Motor neuron (in vitro differentiated cells): ENCODE results near the gene ATXN1. TPM values are rescaled to one million over a fixed set of nuclear protein-coding genes. Genes with fewer than 3 reads are reported as not detected.
"Not testable (repeated sequence)": the region's sequence is repeated elsewhere in the genome, so short reads cannot be mapped to it uniquely, and the experiment has no call there.

Experiments used
- ATAC-seq, 8 experiments: fragments of 200-7000 bp; cut with Tn5 transposase; replicated peaks in 6 of 8; 2 replicates each; pipeline ENCODE4 v1.8.0; 2021; ENCODE audit warnings: mild to moderate bottlenecking in 8 of 8, moderate library complexity in 8 of 8
- H3K27ac ChIP-seq, 2 donors: fragments of 250-450 bp; sonication (Bioruptor Pico); 2 replicates each; pipeline ENCODE4 v1.9.0; 2021; ENCODE audit warnings: antibody characterized with exemption in 2 of 2, mild to moderate bottlenecking in 2 of 2, moderate library complexity in 1 of 2
- H3K4me1 ChIP-seq, 2 donors: fragments of 250-450 bp; sonication (Bioruptor Pico); replicated peaks in 1 of 2; 2 replicates each; pipeline ENCODE4 v1.6.1; 2021; ENCODE audit warnings: antibody characterized with exemption in 2 of 2, mild to moderate bottlenecking in 2 of 2, moderate library complexity in 1 of 2
- H3K4me3 ChIP-seq, 5 donors: fragments of 250-450 bp; sonication (Bioruptor Pico); 2 replicates each; pipeline ENCODE4 v1.9.0; 2021; ENCODE audit warnings: antibody characterized with exemption in 5 of 5, mild to moderate bottlenecking in 5 of 5, moderate library complexity in 4 of 5
- WGBS, 10 experiments: fragments of 450-650 bp; shearing (Covaris generic); methylation state at CpG; one replicate each; pipeline ENCODE4 v1.0.0; 2022; 5-methylcytosine and 5-hydroxymethylcytosine counted together
- in situ Hi-C, 9 experiments: fragments of 400-800 bp; cut with MboI; loops; one replicate each; pipeline ENCODE4 v1.15.0; 2021; ENCODE audit warnings: low sequenced_read_pairs in 9 of 9, low pct_unique_long_range_greater_than_20kb in 2 of 9; ENCODE audit not compliant: unreplicated experiment in 9 of 9
- total RNA-seq, 8 experiments: library from RNA; unstranded; fragments of 300-600 nt; gene quantifications; 2 replicates each; pipeline versions ENCODE4 v1.2.3 to v1.2.4, GENCODE V29; 2022

The ATXN1 gene
- total RNA-seq, 8 experiments from 2014 or later = 8.9 to 64.9 (median 18.3) TPM

- H3K4me1 ChIP-seq, ATAC-seq, in situ Hi-C loops, H3K27ac ChIP-seq, H3K4me3 ChIP-seq: not testable (repeated sequence)
- WGBS, 10 experiments = 83 to 100% (median 89%) methylated on average over 1 to 4 of the region's 4 CpGs; no CpG with 5 or more reads in 3 of the 10 experiments
Observed at GRCh38 chr6:16463246-16463645, 298.0 kb downstream of the ATXN1 start.

GRCh38 chr6:16461491-16461890, 299.8 kb downstream of the ATXN1 start:
- in situ Hi-C loops = no loop called here
- no peak for ATAC-seq
- 53 to 100% (median 77%) methylated on average over 1 to 6 of the region's 6 CpGs; no CpG with 5 or more reads in 3 of the 10 experiments for WGBS, 10 experiments
- Histone ChIP-seq H3K4me1 (peaks cover 0 to 1% of the 10 kb centered on the region in 2 donors), H3K4me3 (no peak overlapping the region), H3K27ac (no peak overlapping the region)

- in situ Hi-C loops = not testable (repeated sequence)
Observed at GRCh38 chr6:16459472-16459871, 301.8 kb downstream of the ATXN1 start.

GRCh38 chr6:16452348-16452747, 308.9 kb downstream of the ATXN1 start:
- ATAC-seq = no peak
- 60 to 100% (median 100%) methylated on average over 1 to 2 of the region's 2 CpGs; no CpG with 5 or more reads in 1 of the 10 experiments for WGBS, 10 experiments
- in situ Hi-C loops = no loop called here
- H3K4me1 ChIP-seq = no peaks in the 10 kb centered on the region
- no peak overlapping the region for H3K27ac ChIP-seq
- H3K4me3 ChIP-seq = no peak overlapping the region

More at GRCh38 chr6:16459472-16459871, 301.8 kb downstream of the ATXN1 start:
- ATAC-seq, H3K27ac ChIP-seq, H3K4me1 ChIP-seq, H3K4me3 ChIP-seq: not testable (repeated sequence)
- 40 to 100% (median 88%) methylated on average over 1 to 4 of the region's 5 CpGs; no CpG with 5 or more reads in 4 of the 10 experiments for WGBS, 10 experiments

GRCh38 chr6:16450821-16451220, 310.4 kb downstream of the ATXN1 start:
- no peak for ATAC-seq
- H3K4me1 ChIP-seq = no peaks in the 10 kb centered on the region
- WGBS, 10 experiments = 44 to 96% (median 81%) methylated on average over 1 to 7 of the region's 7 CpGs; no CpG with 5 or more reads in 2 of the 10 experiments
- in situ Hi-C loops = no loop called here
- H3K4me3 ChIP-seq = no peak overlapping the region
- H3K27ac ChIP-seq = no peak overlapping the region

- WGBS, 10 experiments = 7 to 79% (median 65%) methylated on average over 1 to 3 of the region's 3 CpGs; no CpG with 5 or more reads in 6 of the 10 experiments
- in situ Hi-C loops = no loop called here
- Histone ChIP-seq H3K27ac (no peak overlapping the region), H3K4me3 (no peak overlapping the region), H3K4me1 (no peaks in the 10 kb centered on the region)
- ATAC-seq = peak in 4 of 8 experiments; percentile 22 to 55 (median 42)
Observed at GRCh38 chr6:16450285-16450684, 311.0 kb downstream of the ATXN1 start.

- Histone ChIP-seq H3K4me1 (no peaks in the 10 kb centered on the region), H3K4me3 (no peak overlapping the region), H3K27ac (no peak overlapping the region)
- in situ Hi-C loops = no loop called here
- 0 to 67% (median 50%) methylated on average over 1 of the region's 2 CpGs; no CpG with 5 or more reads in 7 of the 10 experiments for WGBS, 10 experiments
- peak in 3 of 8 experiments; percentile 48 to 88 (median 82) for ATAC-seq
Observed at GRCh38 chr6:16446273-16446672, 315.0 kb downstream of the ATXN1 start.

GRCh38 chr6:16442031-16442430, 319.2 kb downstream of the ATXN1 start:
- peak in 1 of 8 experiments; percentile 15 for ATAC-seq
- in situ Hi-C loops = no loop called here
- H3K4me1 ChIP-seq = no peaks in the 10 kb centered on the region
- no peak overlapping the region for H3K4me3 ChIP-seq
- 40 to 100% (median 88%) methylated on average over 1 to 3 of the region's 3 CpGs for WGBS, 10 experiments
- no peak overlapping the region for H3K27ac ChIP-seq

- Histone ChIP-seq H3K27ac (no peak overlapping the region), H3K4me3 (no peak overlapping the region), H3K4me1 (no peaks in the 10 kb centered on the region)
- 83 to 100% (median 96%) methylated on average over 1 to 2 of the region's 2 CpGs; no CpG with 5 or more reads in 3 of the 10 experiments for WGBS, 10 experiments
- in situ Hi-C loops = no loop called here
- ATAC-seq = no peak
Observed at GRCh38 chr6:16441262-16441661, 320.0 kb downstream of the ATXN1 start.

GRCh38 chr6:16440636-16441212, 320.5 kb downstream of the ATXN1 start:
- no peak overlapping the region for H3K4me3 ChIP-seq
- in situ Hi-C loops = no loop called here
- H3K4me1 ChIP-seq = no peaks in the 10 kb centered on the region
- ATAC-seq = no peak
- WGBS, 10 experiments = 80 to 100% (median 93%) methylated on average over 2 to 7 of the region's 7 CpGs
- no peak overlapping the region for H3K27ac ChIP-seq

GRCh38 chr6:16438718-16439591, 322.3 kb downstream of the ATXN1 start:
- H3K4me1 ChIP-seq = no peaks in the 10 kb centered on the region
- ATAC-seq = peak in 3 of 8 experiments; percentile 32 to 83 (median 80)
- no peak overlapping the region for H3K27ac ChIP-seq
- in situ Hi-C loops = no loop called here
- H3K4me3 ChIP-seq = no peak overlapping the region
- WGBS, 10 experiments = 0 to 87% (median 64%) methylated on average over 1 to 8 of the region's 14 CpGs

- in situ Hi-C loops = no loop called here
- Histone ChIP-seq H3K4me1 (peaks cover 0 to 4% of the 10 kb centered on the region in 2 donors), H3K4me3 (no peak overlapping the region), H3K27ac (no peak overlapping the region)
- ATAC-seq = no peak
- WGBS, 10 experiments = 40 to 86% (median 66%) methylated on average over 1 to 3 of the region's 3 CpGs; no CpG with 5 or more reads in 4 of the 10 experiments
Observed at GRCh38 chr6:16437984-16438383, 323.3 kb downstream of the ATXN1 start.

GRCh38 chr6:16437095-16437494, 324.2 kb downstream of the ATXN1 start:
- Histone ChIP-seq H3K4me1 (peaks cover 0 to 7% of the 10 kb centered on the region in 2 donors), H3K4me3 (no peak overlapping the region), H3K27ac (no peak overlapping the region)
- 80 to 100% (median 100%) methylated on average over 1 to 6 of the region's 7 CpGs; no CpG with 5 or more reads in 3 of the 10 experiments for WGBS, 10 experiments
- no peak for ATAC-seq
- in situ Hi-C loops = no loop called here
